Measurements from ENCODE around the gene SLFN12. TPM values are rescaled to one million over a fixed set of nuclear protein-coding genes. Genes with fewer than 3 reads are reported as not detected.
"Not testable (repeated sequence)": the region's sequence is repeated elsewhere in the genome, so short reads cannot be mapped to it uniquely, and the experiment has no call there.

Gene SLFN12
- polyA plus RNA-seq, 3 donors, result 13.7 to 20.2 (median 15.7) TPM

DNA sequence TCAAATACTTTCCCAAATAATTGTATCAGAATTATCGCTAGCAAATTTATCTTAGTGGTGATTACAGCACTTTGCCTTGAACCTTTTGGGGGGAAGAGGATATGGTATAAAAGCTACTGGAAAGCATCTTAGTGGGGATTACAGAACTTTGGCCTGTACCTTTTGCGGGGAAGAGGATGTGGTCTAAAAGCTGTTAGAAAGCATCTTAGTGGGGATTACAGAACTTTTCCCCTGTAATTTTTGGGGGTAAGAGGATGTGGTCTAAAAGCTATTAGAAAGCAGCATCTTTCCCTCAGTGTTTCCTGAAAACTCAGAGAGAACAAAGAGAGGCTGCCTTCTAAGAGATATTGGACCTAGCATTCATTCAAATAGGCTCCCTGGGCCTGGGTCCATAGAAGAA lies 4.1 kb downstream of the SLFN12 start:
- DNase-seq (ENCODE audit: extremely low read depth in 1 of 11, low read depth in 9 of 11, low spot score in 4 of 11), result no peak

DNA sequence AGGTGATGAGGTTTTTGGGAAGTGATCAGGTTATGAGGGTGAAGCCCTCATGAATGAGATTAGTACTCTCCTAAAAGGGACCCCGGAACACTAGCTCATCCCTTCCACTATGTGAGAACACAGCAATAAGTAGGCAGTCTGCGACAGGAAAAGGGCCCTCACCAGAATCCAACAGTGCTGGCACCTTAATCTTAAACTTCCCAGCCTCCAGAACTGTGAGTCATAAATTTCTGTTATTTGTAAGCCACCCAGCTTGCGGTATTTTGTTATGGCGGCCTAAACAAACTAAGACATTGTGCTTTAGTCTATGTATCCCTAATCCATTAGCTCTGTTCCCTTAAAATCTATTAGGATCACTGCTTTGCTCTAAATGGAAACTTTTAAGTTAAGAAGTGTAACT lies 8.5 kb downstream of the SLFN12 start:
- no peak for DNase-seq (ENCODE audit: extremely low read depth in 1 of 11, low read depth in 9 of 11, low spot score in 4 of 11)

DNA sequence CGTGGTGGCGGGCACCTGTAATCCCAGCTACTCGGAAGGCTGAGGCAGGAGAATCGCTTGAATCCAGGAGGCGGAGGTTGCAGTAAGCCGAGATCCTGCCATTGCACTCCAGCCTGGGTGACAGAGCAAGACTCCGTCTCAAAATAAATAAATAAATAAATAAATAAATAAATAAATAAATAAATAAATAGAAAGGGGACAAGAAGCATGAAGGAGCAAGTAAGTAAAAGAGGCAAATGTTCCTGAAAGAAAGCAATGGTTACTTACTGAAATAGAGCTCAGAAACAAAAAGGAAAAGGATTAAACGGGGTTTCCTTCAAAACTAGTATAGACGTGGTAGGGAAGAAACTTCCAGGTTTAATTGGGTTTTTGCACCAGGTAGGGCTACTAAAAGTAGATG lies 11.2 kb downstream of the SLFN12 start:
- DNase-seq (ENCODE audit: extremely low read depth in 1 of 11, low read depth in 9 of 11, low spot score in 4 of 11), result not testable (repeated sequence)

DNA sequence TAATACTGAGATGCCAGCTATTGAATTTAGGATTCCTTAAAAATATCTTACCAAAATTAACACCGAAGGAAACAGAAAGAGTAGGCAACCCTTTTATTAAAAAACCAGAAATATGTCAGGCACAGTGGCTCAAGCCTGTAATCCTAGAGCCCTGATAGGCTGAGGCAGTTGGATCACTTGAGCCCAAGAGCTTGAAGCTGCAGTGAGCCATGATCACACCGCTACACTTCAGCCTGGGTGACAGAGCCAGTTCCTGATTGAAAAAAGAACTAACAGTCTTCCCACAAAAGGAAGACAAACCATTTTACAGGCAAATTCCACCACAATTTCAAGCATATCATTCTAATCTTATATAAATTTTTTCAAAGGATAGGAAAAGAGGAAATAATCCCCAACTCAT lies 15.6 kb downstream of the SLFN12 start:
- no peak for DNase-seq (ENCODE audit: extremely low read depth in 1 of 11, low read depth in 9 of 11, low spot score in 4 of 11)

DNA sequence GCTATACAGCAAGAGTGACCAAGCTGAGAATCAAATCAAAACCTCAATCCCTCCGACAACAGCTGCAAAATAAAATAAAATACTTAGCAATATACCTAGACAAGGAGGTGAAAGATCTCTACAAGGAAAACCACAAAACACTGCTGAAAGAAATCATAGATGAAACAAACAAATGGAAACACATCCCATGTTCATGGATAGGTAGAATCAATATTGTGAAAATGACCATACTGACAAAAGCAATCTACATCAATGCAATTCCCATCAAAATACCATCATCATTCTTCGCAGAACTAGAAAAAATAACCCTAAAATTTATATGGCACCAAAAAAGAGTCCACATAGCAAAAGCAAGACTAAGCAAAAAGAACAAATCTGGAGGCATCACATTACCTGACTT lies 17.6 kb downstream of the SLFN12 start:
- not testable (repeated sequence) for DNase-seq (ENCODE audit: extremely low read depth in 1 of 11, low read depth in 9 of 11, low spot score in 4 of 11)

DNA sequence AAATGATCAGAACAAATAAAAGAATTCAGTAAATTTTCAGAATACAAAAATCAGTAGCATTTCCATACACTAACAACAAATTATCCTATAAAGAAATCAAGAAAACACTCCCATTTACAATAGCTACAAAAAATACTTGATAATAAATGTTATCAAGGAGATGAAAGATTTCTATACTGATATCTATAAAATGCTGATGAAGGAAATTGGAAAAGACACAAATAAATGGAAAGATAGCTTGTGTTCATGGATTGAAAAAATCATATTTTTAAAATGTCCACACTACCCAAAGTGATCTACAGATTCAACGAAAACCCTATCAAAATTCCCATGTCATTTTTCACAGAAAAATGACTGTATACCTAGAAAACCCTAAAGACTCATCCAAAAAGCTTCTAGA lies 18.1 kb downstream of the SLFN12 start:
- no peak for DNase-seq (ENCODE audit: extremely low read depth in 1 of 11, low read depth in 9 of 11, low spot score in 4 of 11)

DNA sequence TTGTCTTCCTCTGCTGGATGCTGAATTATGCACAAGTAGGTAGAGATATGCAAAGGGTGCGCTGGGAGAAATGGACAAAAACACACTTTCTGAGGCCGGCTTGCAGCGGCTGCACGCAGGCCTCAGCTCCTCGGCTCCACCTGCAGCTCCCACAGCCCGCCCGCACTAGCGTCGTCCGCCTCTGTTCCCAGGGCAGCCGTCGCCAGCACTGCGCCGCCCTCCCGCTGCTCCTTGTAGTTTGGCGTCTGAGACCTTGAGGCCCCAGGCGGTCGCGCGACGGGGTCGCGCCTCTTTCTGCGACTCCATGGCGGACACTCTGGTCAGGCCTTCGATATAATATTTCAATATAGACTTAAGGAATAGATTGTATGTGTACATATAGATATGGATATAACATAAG lies 24.8 kb downstream of the SLFN12 start:
- DNase-seq (ENCODE audit: extremely low read depth in 1 of 11, low read depth in 9 of 11, low spot score in 4 of 11), result no peak

DNA sequence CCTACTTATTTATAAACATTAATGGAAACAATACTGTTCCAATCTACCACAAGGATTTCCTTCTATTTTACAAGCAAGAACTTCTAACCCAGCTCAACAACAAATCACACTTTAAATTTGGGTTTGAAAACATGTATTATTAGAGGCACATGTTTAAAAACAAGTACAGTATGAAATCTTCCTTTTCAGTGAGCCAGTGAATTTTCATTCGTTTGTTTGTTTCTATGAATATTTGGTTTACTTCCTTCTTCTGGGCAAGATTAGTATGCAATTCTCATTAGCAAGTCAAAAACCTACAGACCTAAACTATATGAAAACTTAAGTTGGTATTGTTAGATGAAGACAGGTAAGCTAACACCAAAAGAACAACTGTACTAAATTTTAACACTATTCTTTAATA lies 25.7 kb downstream of the SLFN12 start:
- no peak for DNase-seq (ENCODE audit: extremely low read depth in 1 of 11, low read depth in 9 of 11, low spot score in 4 of 11)

DNA sequence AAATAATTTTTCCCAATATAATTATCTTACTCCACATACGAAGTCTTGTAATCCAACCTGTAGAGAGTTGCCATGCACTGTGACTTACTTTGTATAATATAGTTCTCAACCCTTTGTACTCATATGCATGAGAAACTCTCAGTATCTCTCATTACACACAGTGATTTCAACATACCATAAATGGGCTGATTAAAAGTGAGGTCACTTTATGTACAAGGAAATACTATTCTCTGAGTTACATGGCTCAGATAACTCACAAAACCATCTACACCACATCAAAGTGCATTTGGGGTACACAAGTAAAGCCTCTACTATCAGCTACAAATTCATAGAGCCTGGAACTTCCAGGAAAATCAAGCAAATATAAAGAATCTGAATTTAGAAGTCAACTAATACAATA lies 27.9 kb downstream of the SLFN12 start:
- DNase-seq (ENCODE audit: extremely low read depth in 1 of 11, low read depth in 9 of 11, low spot score in 4 of 11), result no peak

DNA sequence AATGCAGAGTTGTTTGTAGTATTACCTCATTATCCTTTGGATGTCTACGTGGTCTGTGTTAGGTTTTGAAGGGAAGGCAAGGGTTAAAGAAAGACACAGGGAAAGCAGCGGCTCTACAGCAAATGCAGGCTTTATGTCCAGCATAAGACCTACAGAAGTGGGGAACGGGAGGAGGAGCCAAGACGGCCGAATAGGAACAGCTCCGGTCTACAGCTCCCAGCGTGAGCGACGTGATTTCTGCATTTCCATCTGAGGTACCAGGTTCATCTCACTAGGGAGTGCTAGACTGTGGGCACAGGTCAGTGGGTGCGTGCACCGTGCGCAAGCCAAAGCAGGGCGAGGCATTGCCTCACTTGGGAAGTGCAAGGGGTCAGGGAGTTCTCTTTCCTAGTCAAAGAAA lies 38.5 kb downstream of the SLFN12 start:
- DNase-seq (ENCODE audit: extremely low read depth in 1 of 11, low read depth in 9 of 11, low spot score in 4 of 11), result not testable (repeated sequence)

DNA sequence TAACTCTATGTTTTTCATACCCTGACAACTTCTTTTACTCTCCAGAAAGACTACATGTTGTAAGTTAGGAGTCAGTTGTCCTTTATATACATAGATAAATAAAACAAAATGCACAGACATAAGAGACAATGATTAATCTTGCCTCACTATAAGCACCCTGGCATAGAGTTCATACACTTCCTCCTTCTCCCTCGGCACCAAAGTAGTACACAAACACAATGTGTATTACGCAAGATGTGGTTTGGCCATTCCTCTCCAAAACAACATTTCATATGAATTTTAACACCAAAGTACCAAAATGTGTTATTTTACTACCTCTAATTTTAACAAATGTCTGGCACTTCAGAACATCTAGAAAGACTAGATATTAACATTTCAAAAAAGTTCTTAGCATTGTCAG lies 41.6 kb downstream of the SLFN12 start:
- DNase-seq (ENCODE audit: extremely low read depth in 1 of 11, low read depth in 9 of 11, low spot score in 4 of 11), result no peak

DNA sequence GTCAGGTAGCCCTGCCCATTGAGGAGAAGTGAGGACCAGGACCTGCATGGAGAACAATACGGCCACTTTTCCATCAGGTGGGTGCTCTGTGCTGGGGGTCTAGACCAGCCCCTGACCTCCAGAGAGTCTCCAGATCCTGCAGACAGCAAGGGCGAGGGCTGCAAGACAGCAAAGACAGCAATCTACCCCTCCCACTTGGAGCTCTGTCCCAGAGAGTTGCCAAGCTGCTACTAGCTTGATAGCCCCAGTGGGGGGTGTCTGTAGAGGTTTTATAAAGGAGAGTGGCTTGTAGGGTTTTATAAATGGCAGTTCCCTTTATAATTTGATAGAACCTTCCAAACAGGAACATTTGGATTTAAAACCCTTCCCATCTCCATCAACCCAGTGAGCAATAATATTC lies 42.1 kb downstream of the SLFN12 start:
- DNase-seq (ENCODE audit: extremely low read depth in 1 of 11, low read depth in 9 of 11, low spot score in 4 of 11), result no peak

DNA sequence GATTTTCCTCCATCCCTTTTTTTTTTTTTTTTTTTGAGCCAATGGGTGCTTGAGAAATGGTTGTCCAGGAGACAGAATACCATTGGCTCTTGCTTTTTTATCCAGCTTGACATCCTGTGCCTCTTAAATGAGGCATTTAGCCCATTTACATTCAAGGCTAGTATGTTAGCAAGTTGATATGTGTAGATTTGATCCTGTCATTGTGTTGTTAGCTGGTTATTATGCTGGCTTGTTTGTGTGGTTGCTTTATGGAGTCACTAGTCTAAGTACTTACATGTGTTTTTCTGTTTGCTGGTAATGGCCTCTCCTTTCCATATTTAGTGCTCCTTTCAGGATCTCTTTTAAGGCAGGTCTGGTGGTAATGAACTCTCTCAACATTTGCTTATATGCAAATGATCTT lies 44.8 kb downstream of the SLFN12 start:
- DNase-seq (ENCODE audit: extremely low read depth in 1 of 11, low read depth in 9 of 11, low spot score in 4 of 11), result no peak

DNA sequence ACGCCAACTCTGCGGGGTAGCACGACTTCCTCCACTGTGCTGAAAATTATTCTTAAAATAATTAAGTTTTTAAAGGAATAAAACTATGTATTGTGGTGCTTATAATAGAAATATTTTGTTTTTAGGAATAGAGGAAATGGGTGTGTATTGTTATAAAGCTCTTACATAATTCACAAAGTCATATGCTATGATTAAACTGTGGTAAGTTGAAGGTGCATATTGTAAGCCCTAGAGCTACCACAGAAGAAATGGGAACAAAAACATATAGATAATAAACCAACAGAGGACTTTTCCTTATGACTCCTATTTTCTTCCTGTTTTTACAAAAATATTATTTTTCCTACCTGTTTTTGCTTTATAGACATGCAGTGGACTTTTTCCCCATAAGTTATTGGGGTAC lies 54.6 kb downstream of the SLFN12 start:
- DNase-seq (ENCODE audit: extremely low read depth in 1 of 11, low read depth in 9 of 11, low spot score in 4 of 11), result no peak

DNA sequence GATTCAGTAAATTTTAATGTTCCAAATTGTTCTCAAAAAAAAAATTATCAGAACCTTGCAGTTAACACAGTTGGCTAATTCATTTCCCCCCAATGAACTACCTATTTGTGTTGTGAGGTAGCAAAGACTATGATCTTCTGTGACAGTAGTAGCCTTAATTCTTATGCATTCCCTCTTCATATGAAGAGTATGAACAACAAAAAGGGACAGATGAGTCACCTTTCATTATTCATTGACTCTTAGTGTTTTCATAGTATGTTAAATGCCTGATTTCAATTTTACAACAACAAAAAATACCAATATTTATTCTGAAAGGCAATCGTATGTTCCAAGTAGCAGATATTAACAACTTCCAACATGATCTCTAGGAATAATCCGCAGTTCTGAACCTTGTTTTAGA lies 55.2 kb downstream of the SLFN12 start:
- DNase-seq (ENCODE audit: extremely low read depth in 1 of 11, low read depth in 9 of 11, low spot score in 4 of 11), result no peak

DNA sequence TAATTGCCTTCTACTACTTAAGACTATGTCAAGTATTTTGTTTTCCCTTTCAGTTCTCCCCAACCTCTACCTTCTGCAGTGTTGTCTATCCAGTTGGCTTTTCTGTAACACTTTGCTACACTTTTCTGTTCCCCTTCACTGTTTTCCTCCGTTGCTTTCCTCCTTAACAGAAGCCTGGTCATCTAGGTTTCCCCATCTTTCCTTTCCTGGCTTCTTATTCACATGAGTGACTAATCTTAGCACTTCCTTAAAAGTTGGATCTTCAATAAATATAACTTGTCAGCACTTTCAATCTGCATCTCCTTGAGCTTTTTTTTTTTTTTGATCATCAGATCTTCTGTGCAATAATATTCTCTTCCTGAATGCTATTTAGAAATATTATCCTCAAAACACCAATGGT lies 56.1 kb downstream of the SLFN12 start:
- DNase-seq (ENCODE audit: extremely low read depth in 1 of 11, low read depth in 9 of 11, low spot score in 4 of 11), result no peak

DNA sequence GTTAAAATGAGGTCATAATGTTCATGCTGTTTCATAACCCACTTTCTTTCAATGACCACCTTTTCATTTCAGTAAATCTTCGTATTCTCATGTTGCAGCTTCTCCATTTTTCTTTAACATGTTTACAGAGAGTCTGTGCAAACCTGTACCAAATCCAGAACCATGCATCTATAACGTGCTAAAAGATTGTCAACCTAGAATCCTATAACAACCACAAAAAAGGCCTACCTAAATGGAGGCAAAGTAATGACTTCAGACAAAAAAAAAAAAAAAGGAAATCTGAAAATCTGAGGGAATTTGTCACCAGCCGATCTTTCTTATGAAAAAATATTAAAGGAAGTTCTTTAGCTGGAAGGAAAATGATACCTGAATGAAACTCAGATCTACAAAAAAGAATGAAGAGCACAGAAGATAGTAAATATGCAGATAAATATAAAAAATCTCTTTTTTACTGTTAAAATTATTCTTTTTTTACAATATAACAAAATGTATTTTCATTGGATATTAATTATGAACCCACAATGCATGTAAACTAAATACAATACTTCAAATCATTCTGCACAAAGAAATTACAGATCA lies 57.4 kb downstream of the SLFN12 start:
- peak in 1 of 11 donors; percentile 20 for DNase-seq (ENCODE audit: extremely low read depth in 1 of 11, low read depth in 9 of 11, low spot score in 4 of 11)

DNA sequence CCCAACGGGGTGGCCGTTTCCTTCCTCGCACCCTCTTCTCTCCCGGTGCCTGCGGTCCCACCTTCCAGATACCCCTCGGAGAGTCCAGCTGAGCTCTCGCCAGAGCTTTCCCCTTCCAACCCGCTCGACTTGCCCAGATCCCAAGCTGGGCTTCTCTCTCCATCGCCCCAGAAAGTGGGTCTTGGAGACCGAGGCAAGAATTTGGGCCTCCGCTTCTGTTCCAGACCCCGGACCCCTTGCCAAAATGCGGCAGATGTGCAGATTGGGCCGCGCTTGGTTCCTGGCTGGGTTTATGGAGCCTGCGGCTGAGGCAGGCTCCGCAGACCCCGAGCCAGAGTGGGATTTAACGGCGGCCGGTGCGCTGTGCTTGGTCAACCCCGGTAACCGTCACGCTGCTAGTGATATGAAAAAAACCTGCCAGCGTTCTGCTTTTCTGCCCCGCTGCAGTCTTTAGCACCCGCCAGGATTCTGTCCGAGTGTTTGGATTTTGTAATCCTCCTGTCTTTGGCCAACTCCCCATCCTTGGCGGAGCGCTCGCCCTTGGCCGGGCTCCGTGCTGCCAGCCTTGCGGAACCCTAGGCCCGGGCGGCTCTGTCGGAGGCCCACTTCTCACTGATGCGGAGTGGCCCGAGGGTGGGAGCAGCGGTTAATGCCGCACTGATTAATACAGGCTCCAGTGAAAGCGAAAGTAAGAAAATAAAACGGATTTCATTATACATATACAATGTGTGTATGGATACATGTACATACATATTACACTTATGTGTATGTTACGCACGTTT lies 58.1 kb downstream of the SLFN12 start:
- peak in 7 of 11 donors; percentile 17 to 36 (median 29) for DNase-seq (ENCODE audit: extremely low read depth in 1 of 11, low read depth in 9 of 11, low spot score in 4 of 11)

DNA sequence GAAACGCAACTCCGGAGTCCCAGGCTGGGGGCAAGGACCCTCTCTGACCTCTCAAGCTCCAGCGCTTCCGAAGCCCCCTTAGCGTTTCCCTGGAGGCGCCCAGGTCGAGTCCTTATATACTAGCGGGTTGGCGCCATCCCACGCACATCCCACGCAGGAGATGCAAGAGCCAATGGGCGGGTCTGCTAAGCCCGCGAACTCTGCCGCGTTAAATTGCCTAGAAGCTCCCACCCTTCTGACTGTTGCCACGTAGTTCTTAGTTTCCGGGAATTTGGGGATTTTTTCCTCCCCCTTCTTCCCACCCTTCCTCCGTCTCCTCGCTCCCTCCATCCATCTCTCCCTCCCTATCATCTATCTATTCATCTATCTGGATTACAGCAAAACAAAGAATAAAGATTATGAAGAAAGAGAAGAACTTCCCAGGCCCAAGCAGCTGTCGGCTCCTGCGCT lies 58.7 kb downstream of the SLFN12 start, which contains the start of gene SLFN11:
TSS of gene SLFN11 (minus strand) at position 88 of the 450 bp plus-strand sequence. CDS start 9,814 bp downstream, outside the sequence.
- DNase-seq (ENCODE audit: extremely low read depth in 1 of 11, low read depth in 9 of 11, low spot score in 4 of 11), result peak in 9 of 11 donors; percentile 25 to 59 (median 34)

DNA sequence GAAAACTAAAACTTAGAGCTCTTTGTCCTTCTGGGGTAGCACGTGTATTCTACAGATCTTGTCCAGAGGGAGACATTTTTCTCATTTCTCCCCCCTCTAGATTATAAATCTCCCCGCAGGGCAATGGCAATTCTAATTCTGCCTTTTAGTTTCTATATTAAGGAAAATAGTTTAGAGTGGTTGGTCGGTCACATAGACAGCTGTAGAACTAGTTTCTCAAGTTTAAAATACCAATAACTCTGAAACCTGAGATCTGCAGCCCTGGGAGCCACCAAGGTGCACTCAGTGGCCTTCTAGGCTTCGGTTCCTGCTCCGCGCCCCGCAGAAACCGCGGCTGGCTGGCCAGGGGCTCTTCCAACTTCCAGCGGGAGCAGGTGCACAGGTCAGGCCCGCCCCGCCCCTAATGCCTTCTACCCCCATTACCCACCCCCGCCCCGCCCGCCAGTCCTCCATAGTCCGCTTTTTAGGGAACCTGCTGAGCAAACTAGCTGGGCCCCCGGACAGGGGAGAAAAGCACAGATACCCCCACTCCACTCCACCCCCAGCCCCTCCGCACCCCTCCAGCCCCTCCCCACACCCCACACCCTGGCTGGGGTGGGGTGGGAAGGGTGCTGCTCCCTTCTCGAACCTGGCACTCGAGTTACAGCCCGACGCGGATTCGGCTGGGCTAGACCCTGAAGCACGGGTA lies 59.3 kb downstream of the SLFN12 start:
- DNase-seq (ENCODE audit: extremely low read depth in 1 of 11, low read depth in 9 of 11, low spot score in 4 of 11), result peak in 2 of 11 donors; percentile 2 to 7
